Measurements from ENCODE around the gene UCHL1.
A peak's percentile ranks its signal among the peaks of the same experiment; 100 is the strongest.

UCHL1 gene

DNA sequence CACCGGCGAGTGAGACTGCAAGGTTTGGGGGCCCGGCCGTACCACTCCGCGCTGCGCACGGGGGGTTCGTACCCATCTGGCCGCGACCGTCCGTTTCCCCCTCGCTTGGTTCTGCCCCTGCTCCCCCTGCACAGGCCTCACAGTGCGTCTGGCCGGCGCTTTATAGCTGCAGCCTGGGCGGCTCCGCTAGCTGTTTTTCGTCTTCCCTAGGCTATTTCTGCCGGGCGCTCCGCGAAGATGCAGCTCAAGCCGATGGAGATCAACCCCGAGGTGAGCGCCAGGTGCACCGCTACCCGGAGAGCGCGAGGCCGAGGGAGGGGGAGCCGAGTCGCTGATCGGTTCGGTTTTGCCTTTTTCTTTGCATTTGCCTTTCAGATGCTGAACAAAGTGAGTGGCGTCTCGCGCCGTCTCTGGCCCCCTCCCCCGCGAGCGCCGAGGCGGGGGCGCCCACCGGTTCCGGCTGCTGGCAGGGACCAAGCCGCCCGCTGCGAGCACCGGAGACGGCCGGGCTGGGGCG, at the start of gene UCHL1:
Gene UCHL1, plus strand, starts transcription at position 189 of the 517 bp plus-strand sequence. Its CDS starts 49 bp downstream, at position 238.
- Mint-ChIP-seq H3K4me3 (peak within 1 kb of the TSS; percentile 40), H3K9me3 (no peaks in the 10 kb centered on the region), H3K4me1 (peaks cover 5% of the 10 kb centered on the region), H3K27me3 (peaks cover 50% of the 10 kb centered on the region), H3K27ac (no peak within 1 kb of the TSS), H3K36me3 (no peaks in the 10 kb centered on the region)
- CTCF ChIA-PET, result no interaction called here
- DNase-seq, result no peak

DNA sequence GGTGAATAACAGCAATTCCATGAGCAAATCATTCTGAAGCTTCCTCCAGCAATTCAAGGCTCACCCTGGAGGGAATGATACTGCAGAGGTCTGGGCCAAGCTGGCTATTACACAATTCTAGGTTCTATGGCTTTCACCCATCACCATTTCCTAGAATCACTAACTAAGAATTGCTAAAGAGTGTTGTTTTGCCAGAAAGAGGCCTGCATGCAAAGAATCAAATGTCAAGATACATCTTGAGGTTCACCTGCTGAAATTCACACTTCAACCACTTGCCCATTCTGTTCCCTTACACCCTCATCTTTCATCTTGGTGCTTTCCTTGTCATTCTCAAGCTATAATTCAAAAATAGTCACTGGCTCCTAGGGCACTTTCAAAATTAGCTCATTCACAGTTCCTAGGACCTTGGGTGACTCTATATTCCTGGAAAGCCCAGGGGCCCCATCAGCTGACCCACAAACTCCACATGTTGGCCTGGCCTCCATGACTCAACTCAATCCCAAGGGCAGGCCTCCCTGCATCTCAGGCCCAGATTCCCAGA, 49.4 kb upstream of the UCHL1 start:
- peaks cover 25% of the 10 kb centered on the region for H3K27me3 Mint-ChIP-seq
- H3K9me3 Mint-ChIP-seq, result no peaks in the 10 kb centered on the region
- DNase-seq, result no peak
- CTCF ChIA-PET, result no interaction called here
- no peak overlapping the region for H3K27ac Mint-ChIP-seq
- no peaks in the 10 kb centered on the region for H3K4me1 Mint-ChIP-seq
- no peak overlapping the region for H3K4me3 Mint-ChIP-seq
- no peaks in the 10 kb centered on the region for H3K36me3 Mint-ChIP-seq

DNA sequence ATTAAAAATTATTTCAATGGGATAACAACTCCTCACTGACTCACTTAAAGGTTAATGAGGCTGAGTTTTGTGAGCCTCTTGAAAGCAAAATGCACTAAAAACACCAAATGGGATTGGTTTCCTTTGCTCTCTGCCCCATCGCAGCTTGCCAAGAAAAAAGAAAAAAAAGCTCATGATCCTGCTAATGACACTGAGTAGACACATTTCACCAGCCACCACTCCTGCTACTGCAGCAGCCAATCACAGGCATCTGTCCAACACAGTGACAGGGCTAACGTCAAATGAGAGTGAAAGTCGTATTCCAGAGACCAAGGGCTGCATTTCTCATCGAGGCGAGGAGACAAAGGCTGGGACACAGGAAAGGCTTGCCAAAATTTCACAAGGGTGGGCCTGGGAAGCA, 47.5 kb upstream of the UCHL1 start:
- Mint-ChIP-seq H3K4me1 (peaks cover 12% of the 10 kb centered on the region), H3K9me3 (no peaks in the 10 kb centered on the region), H3K4me3 (no peak overlapping the region), H3K27me3 (peaks cover 36% of the 10 kb centered on the region), H3K36me3 (no peaks in the 10 kb centered on the region), H3K27ac (no peak overlapping the region)
- CTCF ChIA-PET, result no interaction called here
- no peak for DNase-seq

DNA sequence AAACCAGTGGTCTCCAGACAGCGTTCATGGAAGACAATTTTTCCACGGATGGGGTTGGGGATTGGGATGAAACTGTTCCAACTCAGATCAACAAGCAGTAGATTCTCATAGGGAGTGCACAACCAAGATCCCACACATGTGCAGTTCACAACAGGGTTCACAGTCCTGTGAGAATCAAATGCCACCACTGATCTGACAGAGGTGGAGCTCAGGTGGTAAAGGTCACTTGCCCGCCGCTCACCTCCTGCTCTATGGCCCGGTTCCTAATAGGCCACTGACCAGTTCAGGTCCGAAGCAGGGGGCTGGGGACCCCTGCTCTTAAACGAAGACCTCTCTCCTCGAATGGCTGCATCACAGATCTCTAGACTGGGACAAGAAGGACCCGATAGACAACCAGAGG, 46.8 kb upstream of the UCHL1 start:
- no peak overlapping the region for H3K27ac Mint-ChIP-seq
- peaks cover 43% of the 10 kb centered on the region for H3K27me3 Mint-ChIP-seq
- no peaks in the 10 kb centered on the region for H3K36me3 Mint-ChIP-seq
- H3K4me1 Mint-ChIP-seq, result peaks cover 16% of the 10 kb centered on the region
- CTCF ChIA-PET, result no interaction called here
- no peak overlapping the region for H3K4me3 Mint-ChIP-seq
- no peaks in the 10 kb centered on the region for H3K9me3 Mint-ChIP-seq
- no peak for DNase-seq

DNA sequence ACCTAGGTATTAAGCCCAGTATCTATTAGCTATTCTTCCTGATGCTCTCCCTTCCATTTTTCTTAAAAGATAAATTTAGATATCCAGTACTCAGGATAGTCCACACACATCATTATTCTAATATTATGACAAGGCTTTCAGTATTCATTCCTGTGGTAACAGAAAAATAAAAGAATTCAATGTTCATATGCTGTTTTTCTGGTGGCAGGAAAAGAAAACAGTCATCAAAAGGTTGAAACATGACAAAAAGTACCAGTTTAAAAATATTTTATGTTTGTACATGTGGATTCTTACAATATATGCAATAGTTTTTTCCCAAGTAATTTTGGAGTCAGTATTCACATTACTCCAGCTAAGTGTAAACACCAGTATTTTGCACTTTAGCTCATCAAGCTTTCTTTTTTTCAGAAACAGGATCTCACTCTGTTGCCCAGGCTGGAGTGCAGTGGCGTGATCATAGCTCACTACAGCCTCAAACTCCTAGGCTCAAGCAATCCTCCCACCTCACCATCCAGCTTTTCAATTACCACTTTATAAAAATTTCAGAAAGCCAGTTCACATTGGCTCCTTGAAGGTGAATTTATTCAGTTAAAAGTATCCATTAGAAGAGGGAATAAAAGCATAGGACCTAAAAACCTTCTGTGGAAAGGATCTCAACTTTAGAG, 44.6 kb upstream of the UCHL1 start:
- CTCF ChIA-PET, result interaction anchor here (0.7 to 1.5 kb wide), 2 partner anchors 31 to 286 kb away, joined by 4 read pairs; no protein-coding TSS in a partner anchor
- H3K36me3 Mint-ChIP-seq, result no peaks in the 10 kb centered on the region
- H3K9me3 Mint-ChIP-seq, result no peaks in the 10 kb centered on the region
- DNase-seq, result no peak
- no peak overlapping the region for H3K4me3 Mint-ChIP-seq
- no peak overlapping the region for H3K27ac Mint-ChIP-seq
- H3K4me1 Mint-ChIP-seq, result peaks cover 35% of the 10 kb centered on the region
- peaks cover 62% of the 10 kb centered on the region for H3K27me3 Mint-ChIP-seq

DNA sequence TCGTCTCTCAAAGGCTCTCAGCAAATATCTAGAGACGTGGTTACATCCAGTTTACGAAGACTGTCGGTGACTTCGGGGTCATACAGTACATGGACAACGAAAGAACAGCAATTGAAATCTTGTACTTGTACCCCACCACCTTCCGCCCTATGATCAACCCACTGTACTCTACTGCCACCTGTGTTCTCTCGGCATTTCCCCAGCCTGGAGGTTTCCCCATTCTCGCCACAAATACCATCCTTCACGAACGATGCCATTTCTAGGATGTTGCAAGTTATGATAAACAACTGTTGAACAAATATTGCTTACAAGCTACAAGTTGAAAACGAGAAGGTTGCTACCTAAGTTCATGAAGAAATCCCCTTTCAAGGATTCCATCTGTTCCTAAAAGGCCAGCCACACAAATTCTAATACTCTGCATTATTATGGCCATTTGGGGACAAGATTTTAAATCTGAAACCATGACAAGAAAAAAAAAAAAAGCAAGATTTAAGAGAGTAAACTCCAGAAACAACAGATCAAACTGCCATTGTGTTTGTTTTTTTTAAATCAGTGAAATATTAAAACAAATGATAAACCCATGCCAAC, 44.0 kb upstream of the UCHL1 start:
- Mint-ChIP-seq H3K27ac (no peak overlapping the region), H3K36me3 (no peaks in the 10 kb centered on the region), H3K4me3 (peak overlapping the region; percentile 23), H3K27me3 (peaks cover 62% of the 10 kb centered on the region), H3K4me1 (peaks cover 35% of the 10 kb centered on the region), H3K9me3 (no peaks in the 10 kb centered on the region)
- peak; percentile 31 for DNase-seq
- CTCF ChIA-PET, result interaction anchor here (0.7 to 1.5 kb wide), 2 partner anchors 32 to 287 kb away, joined by 4 read pairs; no protein-coding TSS in a partner anchor

DNA sequence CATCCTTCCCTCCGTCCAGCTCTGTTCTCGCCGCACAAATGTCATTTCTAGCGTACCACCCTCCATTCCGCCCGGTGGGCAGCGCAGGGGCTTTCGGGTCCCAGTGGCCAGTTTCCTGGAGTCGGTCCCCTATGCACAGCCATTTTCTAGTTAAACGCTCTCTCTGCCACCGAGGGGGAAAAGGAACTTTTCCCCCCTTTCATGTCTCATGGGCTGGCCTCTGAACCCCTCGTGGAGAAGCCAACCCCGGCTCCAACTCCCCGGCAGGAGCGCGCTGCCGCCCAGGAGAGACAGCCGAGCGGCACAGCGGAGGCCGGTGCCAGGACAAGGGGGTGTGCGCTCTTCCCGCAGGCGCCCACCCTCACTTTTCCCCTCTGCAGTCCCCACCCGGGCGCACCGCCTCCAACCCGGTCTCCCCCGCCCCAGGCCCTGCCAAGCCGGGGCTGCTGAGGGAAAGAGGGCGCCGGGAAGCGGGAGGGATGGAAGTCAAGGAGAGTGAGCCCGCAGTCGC, 43.0 kb upstream of the UCHL1 start:
- Mint-ChIP-seq H3K27ac (no peak overlapping the region), H3K4me1 (peaks cover 35% of the 10 kb centered on the region), H3K9me3 (no peaks in the 10 kb centered on the region), H3K4me3 (peak overlapping the region; percentile 77), H3K36me3 (no peaks in the 10 kb centered on the region), H3K27me3 (peaks cover 59% of the 10 kb centered on the region)
- DNase-seq, result no peak
- CTCF ChIA-PET, result interaction anchor here (0.6 to 1.5 kb wide), 8 partner anchors 94 to 290 kb away, joined by 3 to 8 read pairs (median 4); no protein-coding TSS in a partner anchor

DNA sequence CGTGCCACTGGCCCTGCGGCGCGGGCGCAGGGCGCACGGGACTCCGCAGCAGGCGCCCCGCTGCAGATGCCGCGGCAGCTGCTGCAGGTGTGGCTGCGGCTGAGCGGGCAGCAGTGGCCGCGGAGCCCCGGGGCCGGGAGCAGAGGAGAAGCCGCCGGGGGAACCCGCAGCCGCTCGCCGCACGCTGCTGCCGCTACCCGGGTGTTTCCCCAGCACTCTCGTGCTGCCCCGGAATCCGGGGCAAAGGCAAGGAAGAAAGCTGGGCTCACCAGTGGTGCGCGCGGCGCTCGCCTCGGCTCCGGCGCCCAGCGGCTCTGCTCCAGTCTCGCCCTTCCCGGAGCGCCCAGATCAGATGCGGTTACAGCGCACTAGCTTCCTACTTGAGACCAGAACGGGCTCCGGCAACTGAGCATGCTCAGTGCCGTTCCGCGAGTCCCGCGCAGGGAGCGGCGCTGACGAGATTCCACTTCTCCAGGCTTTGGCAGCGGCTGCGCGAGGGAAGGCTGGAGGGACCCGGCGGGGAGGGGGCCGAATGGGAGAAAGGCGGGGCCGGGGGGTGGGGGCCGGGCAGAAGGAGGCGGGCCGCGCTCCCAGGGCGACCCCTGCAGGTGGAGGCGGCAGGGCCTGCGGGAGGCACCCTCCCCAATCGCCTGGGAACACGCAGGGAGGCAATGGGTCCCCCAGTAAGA, 42.4 kb upstream of the UCHL1 start, which contains the start of gene APBB2:
Gene APBB2, minus strand, starts transcription at position 407 of the 689 bp plus-strand sequence. CDS start 181,288 bp downstream, outside the sequence.
- Mint-ChIP-seq H3K4me3 (peak within 1 kb of the TSS; percentile 77), H3K27me3 (peaks cover 55% of the 10 kb centered on the region), H3K9me3 (no peaks in the 10 kb centered on the region), H3K4me1 (peaks cover 35% of the 10 kb centered on the region), H3K36me3 (no peaks in the 10 kb centered on the region), H3K27ac (no peak within 1 kb of the TSS)
- CTCF ChIA-PET, result interaction anchor here (0.6 to 1.5 kb wide), 8 partner anchors 95 to 291 kb away, joined by 3 to 8 read pairs (median 4); no protein-coding TSS in a partner anchor
- DNase-seq, result peak; percentile 53

DNA sequence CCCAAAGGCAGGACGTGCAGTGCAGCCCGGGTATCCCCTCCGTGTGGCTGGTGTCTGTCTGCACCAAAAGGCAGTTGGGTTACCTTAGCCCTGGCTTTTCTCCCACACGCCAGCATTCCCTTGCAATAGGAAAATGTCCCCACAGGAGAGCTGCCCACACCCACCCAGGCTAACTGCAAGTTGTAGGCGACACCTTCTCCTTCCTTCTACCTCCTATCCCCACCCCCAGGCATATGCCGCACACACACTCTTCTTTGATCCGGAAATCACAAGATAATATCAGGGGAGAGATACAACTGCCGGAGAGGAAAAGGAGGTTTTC, 41.9 kb upstream of the UCHL1 start:
- peak overlapping the region; percentile 49 for H3K4me3 Mint-ChIP-seq
- no peak overlapping the region for H3K27ac Mint-ChIP-seq
- no peaks in the 10 kb centered on the region for H3K9me3 Mint-ChIP-seq
- CTCF ChIA-PET, result interaction anchor here (1.0 to 1.5 kb wide), 3 partner anchors 235 to 291 kb away, joined by 3 to 5 read pairs (median 4); no protein-coding TSS in a partner anchor
- H3K36me3 Mint-ChIP-seq, result no peaks in the 10 kb centered on the region
- DNase-seq, result no peak
- H3K4me1 Mint-ChIP-seq, result peaks cover 35% of the 10 kb centered on the region
- peaks cover 57% of the 10 kb centered on the region for H3K27me3 Mint-ChIP-seq

DNA sequence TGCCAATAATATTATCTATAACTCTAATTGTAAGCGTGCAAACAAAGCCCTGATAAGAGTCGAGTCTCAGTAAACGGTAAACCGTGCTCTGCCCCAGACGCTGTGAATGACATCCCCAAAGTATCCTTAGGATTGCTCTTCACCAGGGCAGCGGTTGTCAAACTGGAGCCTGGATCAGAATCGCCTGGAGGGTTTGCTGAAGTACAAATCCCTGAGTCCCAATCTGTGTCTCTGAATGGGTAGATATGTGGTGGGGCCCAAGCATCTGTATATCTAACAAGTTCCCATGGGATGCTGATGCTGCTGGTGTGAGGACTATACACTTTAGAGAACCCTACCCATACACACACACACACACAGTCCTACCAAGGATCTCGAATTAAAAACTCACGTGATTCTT, 41.6 kb upstream of the UCHL1 start:
- H3K27ac Mint-ChIP-seq, result no peak overlapping the region
- CTCF ChIA-PET, result interaction anchor here (0.6 to 1.5 kb wide), 3 partner anchors 188 to 291 kb away, joined by 3 to 5 read pairs (median 4); no protein-coding TSS in a partner anchor
- DNase-seq, result no peak
- H3K4me1 Mint-ChIP-seq, result peaks cover 35% of the 10 kb centered on the region
- H3K9me3 Mint-ChIP-seq, result no peaks in the 10 kb centered on the region
- peak overlapping the region; percentile 49 for H3K4me3 Mint-ChIP-seq
- peaks cover 57% of the 10 kb centered on the region for H3K27me3 Mint-ChIP-seq
- no peaks in the 10 kb centered on the region for H3K36me3 Mint-ChIP-seq

DNA sequence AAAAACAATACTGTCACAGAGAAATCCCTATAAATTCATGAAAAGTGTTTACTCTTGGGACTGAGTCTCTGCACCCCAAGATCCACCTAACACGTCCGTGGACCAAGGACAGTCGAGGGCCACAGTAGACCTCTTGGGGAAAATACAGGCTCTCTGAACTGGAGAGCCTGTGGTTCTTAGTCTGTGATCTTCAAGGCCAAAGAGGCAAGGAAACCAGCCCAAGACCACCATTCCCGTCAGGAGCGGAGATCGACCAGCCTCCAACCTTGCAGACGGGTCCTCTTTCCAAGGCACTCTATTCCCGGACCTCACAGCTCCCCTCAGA, 40.8 kb upstream of the UCHL1 start:
- H3K27ac Mint-ChIP-seq, result no peak overlapping the region
- DNase-seq, result no peak
- CTCF ChIA-PET, result interaction anchor here (0.6 to 0.9 kb wide), 2 partner anchors 187 to 239 kb away, joined by 3 to 4 read pairs; no protein-coding TSS in a partner anchor

DNA sequence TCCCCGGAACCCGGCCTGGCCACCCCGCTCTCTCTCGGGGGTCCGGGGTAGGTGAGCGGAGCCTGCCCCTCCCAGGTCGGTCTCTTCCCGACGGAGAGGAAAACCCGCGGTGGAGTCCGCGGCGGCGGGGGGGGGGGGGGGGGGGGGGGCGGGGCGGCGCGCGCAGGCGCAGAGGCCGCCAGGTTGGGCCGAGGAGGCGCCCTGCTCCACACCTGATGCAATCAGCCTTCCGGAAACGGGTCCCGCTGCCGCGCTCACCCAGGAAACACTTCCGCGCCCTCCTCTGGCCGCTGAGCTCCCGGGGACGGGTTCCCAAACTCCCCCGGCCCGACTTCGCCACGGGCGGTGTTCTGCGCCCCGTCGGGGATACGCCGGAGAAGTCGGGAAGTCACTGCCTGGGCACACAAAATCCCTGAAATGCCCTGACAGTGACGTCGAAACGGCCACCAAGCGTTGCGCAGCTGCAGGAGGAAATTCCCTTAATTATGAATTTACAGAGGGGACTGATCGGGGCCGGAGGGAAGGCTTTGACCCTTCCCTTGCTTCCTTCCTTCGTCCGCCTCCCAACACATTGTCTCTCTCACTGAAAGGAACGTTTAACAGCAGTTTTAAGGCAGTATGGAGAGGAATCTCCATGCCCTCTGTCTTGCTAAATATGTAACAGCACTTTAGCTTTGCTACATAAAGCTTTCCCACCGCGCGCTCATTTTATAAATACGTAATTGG, 40.3 kb upstream of the UCHL1 start:
- H3K36me3 Mint-ChIP-seq, result no peaks in the 10 kb centered on the region
- peaks cover 62% of the 10 kb centered on the region for H3K27me3 Mint-ChIP-seq
- H3K27ac Mint-ChIP-seq, result no peak overlapping the region
- H3K9me3 Mint-ChIP-seq, result no peaks in the 10 kb centered on the region
- peaks cover 35% of the 10 kb centered on the region for H3K4me1 Mint-ChIP-seq
- CTCF ChIA-PET, result interaction anchor here (0.9 to 1.0 kb wide), 2 partner anchors 240 to 292 kb away, joined by 3 to 4 read pairs; no protein-coding TSS in a partner anchor
- H3K4me3 Mint-ChIP-seq, result peak overlapping the region; percentile 69
- DNase-seq, result peak; percentile 70

More for the DNA sequence above, 40.8 kb upstream of the UCHL1 start:
- H3K27me3 Mint-ChIP-seq, result peaks cover 57% of the 10 kb centered on the region
- H3K36me3 Mint-ChIP-seq, result no peaks in the 10 kb centered on the region
- H3K4me1 Mint-ChIP-seq, result peaks cover 35% of the 10 kb centered on the region
- no peaks in the 10 kb centered on the region for H3K9me3 Mint-ChIP-seq
- peak overlapping the region; percentile 69 for H3K4me3 Mint-ChIP-seq

DNA sequence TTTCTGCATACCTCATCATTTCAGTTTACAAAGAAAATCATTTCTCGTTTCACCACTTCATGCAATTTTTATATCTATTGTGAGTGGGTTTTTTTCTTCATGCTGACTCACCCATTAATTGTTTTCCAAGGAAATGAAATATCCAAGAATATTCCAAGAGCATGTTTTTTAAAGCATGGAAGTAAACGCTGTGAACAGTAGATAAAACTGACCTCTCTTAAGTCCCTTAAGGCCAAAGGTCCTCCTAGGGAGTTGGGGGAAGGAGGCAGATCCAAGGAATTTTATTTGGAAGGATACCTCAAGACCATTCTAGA, 39.8 kb upstream of the UCHL1 start:
- H3K4me3 Mint-ChIP-seq, result peak overlapping the region; percentile 58
- no peaks in the 10 kb centered on the region for H3K36me3 Mint-ChIP-seq
- no peak overlapping the region for H3K27ac Mint-ChIP-seq
- CTCF ChIA-PET, result interaction anchor here (1.0 kb wide), 1 partner anchor 292 kb away, joined by 3 read pairs; no protein-coding TSS in a partner anchor
- no peaks in the 10 kb centered on the region for H3K9me3 Mint-ChIP-seq
- no peak for DNase-seq
- H3K27me3 Mint-ChIP-seq, result peaks cover 63% of the 10 kb centered on the region
- peaks cover 35% of the 10 kb centered on the region for H3K4me1 Mint-ChIP-seq
